GM21619 (cell line): ENCODE results near the gene ADAMTS20.

Experiments used
- ATAC-seq: cut with Tn5 transposase; IDR thresholded peaks from one replicate; pipeline ENCODE4 v1.9.1; 2021; ENCODE audit not compliant: unreplicated experiment

The ADAMTS20 gene

DNA sequence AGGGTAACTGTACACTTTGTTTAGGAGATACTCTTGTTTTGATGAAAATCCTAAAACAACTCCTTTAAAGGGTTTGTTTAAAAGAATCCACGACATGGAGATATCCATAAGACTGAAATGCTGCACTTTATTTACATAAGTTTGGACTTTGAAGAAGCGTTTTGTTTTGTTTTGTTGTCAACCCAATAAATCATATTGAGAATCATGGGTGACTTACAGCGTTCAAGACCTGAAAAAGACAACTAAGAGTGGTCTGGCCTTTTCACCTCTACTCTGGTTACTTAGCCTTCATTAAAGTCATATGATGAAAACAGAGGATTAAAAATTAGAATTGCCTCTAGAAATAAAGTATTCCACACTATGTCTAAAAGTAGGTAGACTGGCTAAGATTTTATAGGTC is 234.8 kb downstream of the ADAMTS20 start:
- ATAC-seq: no peak

DNA sequence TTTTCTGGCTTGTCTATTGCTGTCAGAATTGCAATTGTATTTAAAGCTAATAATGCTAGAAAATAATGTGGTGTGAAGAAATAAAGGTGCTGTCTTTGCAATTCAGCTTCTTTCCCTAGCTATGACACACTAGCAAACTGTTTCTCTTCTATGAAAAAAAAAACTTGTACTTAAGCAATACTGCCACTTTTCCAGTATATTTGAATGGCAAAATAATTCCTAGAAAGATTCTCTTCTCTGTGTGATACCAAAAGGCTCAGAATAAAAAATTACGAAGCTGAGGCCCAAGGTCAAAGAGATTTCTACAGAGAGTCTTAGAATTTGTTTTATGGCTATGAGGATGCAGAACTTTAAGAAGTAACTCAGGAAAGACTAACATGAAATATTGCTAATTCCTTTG is 235.5 kb downstream of the ADAMTS20 start:
- ATAC-seq: no peak

DNA sequence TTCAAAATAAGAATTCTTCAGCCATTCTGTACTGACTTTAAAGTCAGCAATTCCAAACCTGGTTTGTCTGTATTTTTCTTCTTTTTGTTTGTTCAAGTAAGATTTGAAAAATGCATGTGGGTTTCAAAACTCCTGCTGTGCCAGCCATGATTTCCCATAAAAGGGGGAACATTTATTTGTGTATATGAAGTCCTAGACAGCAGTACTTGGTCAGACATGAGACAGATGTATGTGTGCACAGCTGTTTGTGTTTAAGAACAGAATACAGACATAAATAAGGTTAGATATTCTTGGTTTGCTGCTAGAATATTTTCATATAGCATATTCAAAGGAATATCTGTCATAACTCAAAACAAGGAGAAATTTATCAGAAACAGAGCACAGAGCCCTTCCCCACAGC is 236.0 kb downstream of the ADAMTS20 start:
- ATAC-seq: no peak

DNA sequence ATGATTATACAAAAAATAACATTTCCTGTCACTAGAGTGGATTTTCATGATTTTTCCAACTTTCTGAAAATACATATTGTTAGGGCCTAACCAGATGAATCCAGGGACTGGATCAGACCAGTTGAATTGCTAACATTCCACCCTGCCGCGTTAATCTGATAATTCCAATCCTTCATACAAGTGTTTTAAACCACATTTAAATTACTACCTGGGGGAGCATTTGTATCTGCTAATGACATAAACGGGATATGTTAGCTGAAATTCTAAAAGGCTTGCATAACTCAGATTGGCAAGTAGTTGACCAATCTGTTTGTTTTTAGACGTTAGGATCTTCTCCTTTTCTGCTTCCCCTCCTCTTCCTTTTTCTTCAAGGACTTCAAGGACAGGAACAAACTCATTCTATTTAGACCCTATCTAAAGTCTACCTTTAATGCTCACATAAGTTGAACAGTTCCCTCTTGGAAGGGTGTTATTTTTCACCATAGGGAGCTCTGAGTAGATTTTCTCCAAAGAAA is 239.0 kb downstream of the ADAMTS20 start:
- ATAC-seq: no peak

DNA sequence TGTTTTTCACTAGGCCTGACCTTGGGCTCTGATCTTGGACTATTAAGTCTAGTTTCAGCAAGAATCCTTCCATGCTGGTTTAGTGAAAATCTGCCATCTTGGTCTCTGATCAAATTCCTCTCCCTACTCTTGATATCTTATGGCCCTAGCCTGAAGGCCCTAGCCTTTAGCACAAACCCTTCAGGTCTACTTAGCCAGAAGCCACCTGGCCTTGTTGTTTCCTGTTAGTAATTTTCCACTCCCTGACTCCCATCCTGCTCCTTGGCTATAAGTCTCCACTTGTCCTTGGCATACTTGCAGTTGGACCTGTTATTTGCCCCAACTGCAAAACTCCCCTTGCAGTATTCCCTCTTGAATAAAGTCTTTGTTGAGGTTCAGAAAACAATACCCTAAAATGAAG is 241.4 kb downstream of the ADAMTS20 start:
- no peak for ATAC-seq

DNA sequence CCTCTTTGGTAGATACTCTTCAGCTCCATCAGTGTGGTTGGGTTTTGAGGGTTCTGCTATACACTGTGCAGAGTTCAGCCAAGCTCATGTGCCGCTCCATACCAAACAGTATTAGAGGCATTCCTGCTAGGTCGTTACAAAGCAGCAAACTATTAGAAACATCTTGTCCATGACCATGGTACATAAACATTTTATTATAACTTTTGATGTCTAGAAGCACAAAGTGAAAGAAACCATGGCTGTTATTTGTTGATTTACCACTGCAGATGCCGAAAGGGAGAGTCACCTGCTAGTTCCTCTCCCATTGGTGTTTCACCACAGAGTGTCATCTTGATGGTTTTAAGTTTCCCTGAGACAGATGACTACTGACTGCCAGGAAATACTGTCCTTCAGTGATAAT is 242.0 kb downstream of the ADAMTS20 start:
- no peak for ATAC-seq

DNA sequence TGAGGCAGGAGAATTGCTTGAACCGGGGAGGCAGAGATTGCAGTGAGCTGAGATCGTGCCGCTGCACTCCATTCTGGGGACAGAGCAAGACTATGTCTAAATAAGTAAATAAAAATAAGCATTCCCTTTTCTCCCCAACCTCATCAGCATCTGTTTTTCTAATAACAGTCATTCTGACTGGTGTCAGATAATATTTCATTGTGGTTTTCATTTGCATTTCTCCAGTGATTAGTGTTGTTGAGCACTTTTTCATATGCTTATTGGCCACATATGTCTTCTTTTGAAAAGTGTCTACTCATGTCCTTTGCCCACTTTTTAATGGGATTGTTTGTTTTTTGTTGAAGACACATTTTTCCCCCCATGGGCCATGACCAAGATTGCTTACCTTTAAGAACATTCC is 243.2 kb downstream of the ADAMTS20 start:
- ATAC-seq: no peak

DNA sequence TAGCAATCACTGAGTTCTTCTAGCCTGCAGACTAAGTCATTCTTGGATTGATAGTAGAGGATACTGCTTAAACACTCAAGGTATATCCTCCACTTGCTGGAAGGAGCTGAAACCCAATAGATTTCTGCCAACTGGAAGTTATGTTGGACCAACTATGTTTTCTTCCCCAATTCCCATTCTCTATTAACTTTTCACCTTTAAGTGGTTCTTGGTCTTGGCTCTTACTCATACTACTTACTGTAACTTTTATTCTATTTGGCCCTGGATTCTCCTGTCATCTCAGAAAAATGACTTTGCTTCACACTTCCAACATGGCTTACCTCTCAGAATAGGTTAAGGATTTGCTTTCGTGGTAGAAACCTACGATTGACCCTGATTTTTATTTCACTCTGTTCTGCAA is 244.9 kb downstream of the ADAMTS20 start:
- no peak for ATAC-seq

DNA sequence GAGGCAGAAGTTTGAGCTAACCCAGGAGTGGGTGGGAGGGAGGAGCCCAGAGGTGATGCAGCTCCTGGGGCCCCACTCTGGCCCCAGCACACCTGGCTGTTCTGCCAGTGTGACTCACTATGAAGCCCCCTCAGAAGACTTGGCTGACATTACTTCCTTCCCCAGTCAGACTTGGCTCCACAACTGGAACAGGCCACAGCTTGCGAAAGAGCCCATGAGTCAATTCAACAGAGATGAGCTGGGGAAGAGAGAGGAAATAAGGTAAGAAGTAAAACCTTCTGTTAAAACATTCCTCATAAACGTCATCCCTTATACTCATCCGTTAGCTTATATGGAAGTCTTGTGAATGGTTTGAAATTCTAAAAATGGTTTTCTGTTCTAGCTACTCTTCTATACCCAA is 245.9 kb downstream of the ADAMTS20 start:
- no peak for ATAC-seq

DNA sequence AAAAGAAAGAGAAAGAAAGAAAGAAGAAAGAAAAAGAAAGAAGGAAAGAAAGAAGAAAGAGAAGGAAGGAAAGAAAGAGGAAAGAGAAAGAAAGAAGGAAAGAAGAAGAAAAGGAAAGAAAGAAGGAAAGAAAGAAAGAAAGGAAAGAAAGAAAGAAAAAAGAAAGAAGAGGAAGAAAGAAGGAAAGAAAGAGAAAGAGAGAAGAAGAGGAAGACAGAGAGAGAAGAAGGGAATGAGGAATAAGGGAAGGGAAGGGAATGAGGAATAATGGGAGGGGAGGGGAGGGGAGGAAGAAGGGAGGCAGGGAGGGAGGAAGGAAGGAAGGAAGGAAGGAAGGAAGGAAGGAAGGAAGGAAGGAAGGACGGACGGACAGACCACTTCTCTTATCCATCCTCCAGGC is 246.9 kb downstream of the ADAMTS20 start:
- ATAC-seq: no peak
